Measurements from ENCODE around the gene TICAM2.

TICAM2 gene

DNA sequence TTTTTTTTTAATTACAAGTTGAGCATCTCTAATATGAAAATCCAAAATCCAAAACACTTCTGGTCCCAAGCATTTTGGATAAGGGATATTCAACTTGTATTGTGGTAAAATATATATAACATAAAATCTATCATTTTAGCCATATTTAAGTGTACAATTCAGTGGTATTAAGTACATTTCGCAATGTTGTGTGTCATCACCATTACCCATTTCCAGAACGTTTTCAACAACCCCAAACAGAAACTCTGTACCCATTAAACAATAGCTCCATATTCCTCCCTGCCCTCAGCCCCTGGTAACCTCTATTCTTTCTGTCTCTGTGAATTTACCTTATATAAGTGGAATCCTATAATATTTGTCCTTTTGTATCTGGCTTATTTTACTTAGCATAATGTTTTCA is 24.9 kb downstream of the TICAM2 start:
- Histone ChIP-seq H3K4me1 (ENCODE audit: control insufficient read depth in 1 of 2, insufficient read depth in 2 of 2, low read length in 2 of 2) (no peaks in the 10 kb centered on the region), H3K4me3 (ENCODE audit: low read depth in 1 of 2, low read length in 2 of 2) (no peak overlapping the region), H3K36me3 (ENCODE audit: control insufficient read depth in 1 of 2, insufficient read depth in 2 of 2, low read length in 2 of 2) (no peaks in the 10 kb centered on the region), H3K9ac (ENCODE audit: low read depth in 1 of 2, low read length in 2 of 2) (no peak overlapping the region), H3K27ac (ENCODE audit: low read depth, low read length) (no peak overlapping the region), H3K9me3 (ENCODE audit: control insufficient read depth in 1 of 2, low read length in 2 of 2) (no peaks in the 10 kb centered on the region), H3K27me3 (ENCODE audit: control insufficient read depth in 1 of 2, insufficient read depth in 2 of 2, low read length in 2 of 2) (no peaks in the 10 kb centered on the region)

DNA sequence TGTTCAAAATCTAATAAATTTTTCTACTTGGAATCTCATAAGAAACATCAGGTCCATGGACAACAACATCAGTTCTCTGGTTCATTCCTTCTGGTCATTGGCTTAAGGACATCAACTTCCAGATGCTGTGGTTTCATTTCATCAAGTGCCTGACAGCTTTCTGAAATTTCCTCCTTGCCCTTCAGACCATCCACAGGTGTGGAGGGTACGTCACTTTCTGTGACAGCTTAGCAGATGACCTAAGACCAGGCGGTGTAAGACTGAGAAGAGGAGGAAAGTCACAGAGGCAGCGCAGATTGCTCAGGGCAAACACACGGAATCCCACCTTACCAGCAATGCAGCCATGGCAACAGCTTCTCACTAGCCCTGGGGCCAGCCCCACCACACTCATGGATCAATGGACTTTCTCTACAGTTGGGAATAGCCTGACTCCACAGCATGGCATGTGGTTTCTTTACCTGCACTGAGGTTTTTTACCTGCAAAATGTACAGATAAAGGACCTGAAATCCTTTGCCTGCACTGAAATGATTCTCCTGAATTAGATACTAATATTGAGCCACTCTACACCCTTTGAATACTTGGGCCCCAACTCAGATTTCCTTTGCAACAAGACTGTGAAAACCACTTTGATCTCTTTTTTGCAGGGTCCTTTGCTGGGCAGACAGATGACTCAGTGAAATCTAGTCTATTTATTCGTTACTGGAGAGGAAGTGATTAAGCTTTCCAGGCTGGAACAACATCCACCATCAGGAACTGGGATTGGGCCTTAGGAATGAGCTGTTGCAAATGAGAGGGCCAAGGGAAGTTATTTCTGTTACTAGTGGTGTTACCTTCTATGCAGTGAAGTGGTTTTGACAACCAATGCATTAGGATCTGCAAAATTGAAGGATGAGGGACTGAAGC is 26.9 kb downstream of the TICAM2 start:
- Histone ChIP-seq H3K27ac (ENCODE audit: low read depth, low read length) (no peak overlapping the region), H3K9ac (ENCODE audit: low read depth in 1 of 2, low read length in 2 of 2) (no peak overlapping the region), H3K4me3 (ENCODE audit: low read depth in 1 of 2, low read length in 2 of 2) (no peak overlapping the region), H3K4me1 (ENCODE audit: control insufficient read depth in 1 of 2, insufficient read depth in 2 of 2, low read length in 2 of 2) (no peaks in the 10 kb centered on the region), H3K9me3 (ENCODE audit: control insufficient read depth in 1 of 2, low read length in 2 of 2) (no peaks in the 10 kb centered on the region), H3K27me3 (ENCODE audit: control insufficient read depth in 1 of 2, insufficient read depth in 2 of 2, low read length in 2 of 2) (no peaks in the 10 kb centered on the region), H3K36me3 (ENCODE audit: control insufficient read depth in 1 of 2, insufficient read depth in 2 of 2, low read length in 2 of 2) (no peaks in the 10 kb centered on the region)

DNA sequence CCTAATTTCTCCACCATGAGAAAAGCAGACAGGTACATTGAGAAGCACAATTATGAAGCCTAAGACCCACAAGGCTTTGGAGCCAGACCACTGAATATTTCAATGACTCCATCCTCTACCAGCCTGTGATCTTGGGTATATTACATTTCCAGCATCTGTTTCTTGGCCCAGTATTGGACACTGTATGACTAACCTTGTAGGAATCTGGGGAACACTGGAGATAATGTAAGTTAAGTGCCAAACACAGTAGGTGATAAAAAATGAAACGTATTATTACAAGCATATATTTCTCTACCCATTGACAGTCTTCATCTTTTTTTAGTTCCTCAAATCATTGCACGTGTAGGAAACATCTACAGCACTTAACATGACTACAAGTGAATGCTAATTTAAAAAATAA is 29.1 kb downstream of the TICAM2 start:
- Histone ChIP-seq H3K27me3 (ENCODE audit: control insufficient read depth in 1 of 2, insufficient read depth in 2 of 2, low read length in 2 of 2) (no peaks in the 10 kb centered on the region), H3K36me3 (ENCODE audit: control insufficient read depth in 1 of 2, insufficient read depth in 2 of 2, low read length in 2 of 2) (no peaks in the 10 kb centered on the region), H3K4me3 (ENCODE audit: low read depth in 1 of 2, low read length in 2 of 2) (no peak overlapping the region), H3K27ac (ENCODE audit: low read depth, low read length) (no peak overlapping the region), H3K4me1 (ENCODE audit: control insufficient read depth in 1 of 2, insufficient read depth in 2 of 2, low read length in 2 of 2) (no peaks in the 10 kb centered on the region), H3K9me3 (ENCODE audit: control insufficient read depth in 1 of 2, low read length in 2 of 2) (no peaks in the 10 kb centered on the region), H3K9ac (ENCODE audit: low read depth in 1 of 2, low read length in 2 of 2) (no peak overlapping the region)

DNA sequence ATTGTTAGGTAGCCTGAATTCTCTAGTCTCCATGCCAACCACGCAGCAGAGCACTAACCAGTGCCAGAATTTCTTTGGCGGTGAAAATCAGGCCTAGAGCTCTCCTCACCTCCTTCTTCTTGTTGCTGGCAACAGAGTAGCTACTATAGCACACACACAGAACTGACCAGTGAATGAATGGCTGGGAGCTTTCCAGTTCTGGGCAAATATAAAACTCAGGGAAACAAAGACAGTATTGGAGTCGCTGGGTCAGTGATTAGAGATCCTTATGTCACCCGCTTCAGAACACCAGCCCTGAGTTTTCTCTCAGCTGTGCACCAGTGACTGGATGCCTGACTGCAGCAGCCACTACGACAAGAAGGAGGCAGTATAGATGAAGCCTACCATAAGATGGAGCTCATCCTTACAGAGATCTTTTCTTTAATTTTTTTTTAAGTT is 30.8 kb downstream of the TICAM2 start:
- Histone ChIP-seq H3K4me3 (ENCODE audit: low read depth in 1 of 2, low read length in 2 of 2) (no peak overlapping the region), H3K27ac (ENCODE audit: low read depth, low read length) (no peak overlapping the region), H3K36me3 (ENCODE audit: control insufficient read depth in 1 of 2, insufficient read depth in 2 of 2, low read length in 2 of 2) (no peaks in the 10 kb centered on the region), H3K27me3 (ENCODE audit: control insufficient read depth in 1 of 2, insufficient read depth in 2 of 2, low read length in 2 of 2) (no peaks in the 10 kb centered on the region), H3K9ac (ENCODE audit: low read depth in 1 of 2, low read length in 2 of 2) (no peak overlapping the region), H3K9me3 (ENCODE audit: control insufficient read depth in 1 of 2, low read length in 2 of 2) (no peaks in the 10 kb centered on the region), H3K4me1 (ENCODE audit: control insufficient read depth in 1 of 2, insufficient read depth in 2 of 2, low read length in 2 of 2) (no peaks in the 10 kb centered on the region)

DNA sequence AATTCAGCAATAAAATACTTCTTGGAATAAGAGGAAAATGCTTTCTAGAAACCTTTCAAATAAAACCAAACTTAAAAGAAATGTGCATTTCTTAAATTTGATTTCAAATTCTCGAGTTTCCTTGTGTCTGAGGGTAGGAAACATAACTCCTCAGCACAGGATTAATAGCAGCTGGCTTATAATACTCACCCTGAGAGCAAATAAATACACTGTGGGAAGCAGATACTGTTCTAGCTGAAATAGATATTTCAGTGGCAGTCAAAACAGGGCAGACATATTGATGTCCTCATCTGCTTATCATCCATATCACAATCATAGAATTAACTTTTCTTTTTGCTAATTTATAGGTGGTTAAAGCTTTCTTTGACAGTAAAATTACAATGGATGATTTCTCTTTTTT is 33.6 kb downstream of the TICAM2 start:
- H3K27me3 ChIP-seq (ENCODE audit: control insufficient read depth in 1 of 2, insufficient read depth in 2 of 2, low read length in 2 of 2) = no peaks in the 10 kb centered on the region
- H3K9me3 ChIP-seq (ENCODE audit: control insufficient read depth in 1 of 2, low read length in 2 of 2) = no peaks in the 10 kb centered on the region
- no peak overlapping the region for H3K4me3 ChIP-seq (ENCODE audit: low read depth in 1 of 2, low read length in 2 of 2)
- no peak overlapping the region for H3K9ac ChIP-seq (ENCODE audit: low read depth in 1 of 2, low read length in 2 of 2)
- no peak overlapping the region for H3K27ac ChIP-seq (ENCODE audit: low read depth, low read length)
- H3K4me1 ChIP-seq (ENCODE audit: control insufficient read depth in 1 of 2, insufficient read depth in 2 of 2, low read length in 2 of 2) = no peaks in the 10 kb centered on the region
- no peaks in the 10 kb centered on the region for H3K36me3 ChIP-seq (ENCODE audit: control insufficient read depth in 1 of 2, insufficient read depth in 2 of 2, low read length in 2 of 2)

DNA sequence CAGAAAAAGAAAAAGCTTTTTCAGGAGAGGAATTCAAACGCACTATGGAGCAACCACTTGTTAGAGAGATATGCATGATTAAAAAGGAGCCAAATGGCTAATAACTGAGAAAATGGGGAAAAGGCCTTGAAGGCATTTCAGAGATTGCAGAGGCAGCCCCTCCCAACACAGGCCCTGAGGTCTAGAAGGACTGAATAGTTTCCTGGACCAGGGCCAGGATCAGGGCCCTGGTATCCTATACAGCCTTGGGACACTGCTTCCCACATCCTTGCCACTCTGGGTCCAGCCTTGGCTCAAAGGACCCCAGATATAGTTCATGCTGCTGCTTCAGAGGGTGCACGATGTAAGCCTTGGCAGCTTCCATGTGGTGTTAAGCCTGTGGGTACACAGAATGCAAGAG is 37.0 kb downstream of the TICAM2 start:
- H3K4me1 ChIP-seq (ENCODE audit: control insufficient read depth in 1 of 2, insufficient read depth in 2 of 2, low read length in 2 of 2) = no peaks in the 10 kb centered on the region
- H3K9ac ChIP-seq (ENCODE audit: low read depth in 1 of 2, low read length in 2 of 2) = no peak overlapping the region
- no peaks in the 10 kb centered on the region for H3K36me3 ChIP-seq (ENCODE audit: control insufficient read depth in 1 of 2, insufficient read depth in 2 of 2, low read length in 2 of 2)
- H3K9me3 ChIP-seq (ENCODE audit: control insufficient read depth in 1 of 2, low read length in 2 of 2) = no peaks in the 10 kb centered on the region
- no peak overlapping the region for H3K27ac ChIP-seq (ENCODE audit: low read depth, low read length)
- no peak overlapping the region for H3K4me3 ChIP-seq (ENCODE audit: low read depth in 1 of 2, low read length in 2 of 2)
- H3K27me3 ChIP-seq (ENCODE audit: control insufficient read depth in 1 of 2, insufficient read depth in 2 of 2, low read length in 2 of 2) = no peaks in the 10 kb centered on the region

DNA sequence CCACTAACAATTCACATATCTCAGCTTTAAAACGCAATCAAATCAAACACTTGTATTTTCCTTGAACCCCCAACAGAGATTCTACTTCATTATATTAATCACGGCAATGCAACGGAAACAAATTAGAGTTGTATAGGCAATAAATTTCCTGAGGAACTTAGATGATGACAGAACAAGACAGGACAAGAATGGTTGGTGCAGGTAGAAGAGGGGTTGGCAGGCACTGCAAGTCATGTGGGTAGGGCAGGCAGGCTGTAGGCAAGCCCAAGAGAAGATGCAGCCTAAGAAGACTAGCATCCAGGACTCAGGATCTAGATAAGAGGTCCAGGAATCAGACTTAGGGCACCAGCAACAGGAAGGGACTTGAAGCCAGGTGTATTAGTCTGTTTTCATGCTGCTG is 41.1 kb downstream of the TICAM2 start:
- H3K9me3 ChIP-seq (ENCODE audit: control insufficient read depth in 1 of 2, low read length in 2 of 2) = no peaks in the 10 kb centered on the region
- no peaks in the 10 kb centered on the region for H3K27me3 ChIP-seq (ENCODE audit: control insufficient read depth in 1 of 2, insufficient read depth in 2 of 2, low read length in 2 of 2)
- H3K36me3 ChIP-seq (ENCODE audit: control insufficient read depth in 1 of 2, insufficient read depth in 2 of 2, low read length in 2 of 2) = no peaks in the 10 kb centered on the region
- H3K4me1 ChIP-seq (ENCODE audit: control insufficient read depth in 1 of 2, insufficient read depth in 2 of 2, low read length in 2 of 2) = peaks cover 0 to 8% of the 10 kb centered on the region in 2 donors
- H3K9ac ChIP-seq (ENCODE audit: low read depth in 1 of 2, low read length in 2 of 2) = no peak overlapping the region
- H3K27ac ChIP-seq (ENCODE audit: low read depth, low read length) = no peak overlapping the region
- H3K4me3 ChIP-seq (ENCODE audit: low read depth in 1 of 2, low read length in 2 of 2) = no peak overlapping the region

DNA sequence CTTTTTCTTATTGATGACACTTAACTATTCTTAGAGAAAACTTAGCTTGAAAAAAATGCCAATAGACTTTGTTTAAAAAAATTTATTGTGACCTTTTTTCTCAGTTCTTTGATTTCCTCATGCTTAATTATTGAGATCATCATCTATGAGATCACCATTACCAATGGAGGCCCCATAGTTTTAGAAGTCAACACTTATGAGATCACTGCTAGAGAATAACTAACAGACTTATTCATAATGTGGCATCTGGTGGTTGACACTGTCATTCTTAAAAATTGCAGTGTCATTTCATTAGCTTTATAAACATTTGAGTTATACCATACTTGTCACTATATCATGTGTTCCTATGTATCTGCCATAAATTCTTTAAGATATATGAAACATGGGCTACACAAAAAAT is 42.8 kb downstream of the TICAM2 start:
- Histone ChIP-seq H3K27me3 (ENCODE audit: control insufficient read depth in 1 of 2, insufficient read depth in 2 of 2, low read length in 2 of 2) (no peaks in the 10 kb centered on the region), H3K9ac (ENCODE audit: low read depth in 1 of 2, low read length in 2 of 2) (no peak overlapping the region), H3K9me3 (ENCODE audit: control insufficient read depth in 1 of 2, low read length in 2 of 2) (no peaks in the 10 kb centered on the region), H3K4me3 (ENCODE audit: low read depth in 1 of 2, low read length in 2 of 2) (no peak overlapping the region), H3K4me1 (ENCODE audit: control insufficient read depth in 1 of 2, insufficient read depth in 2 of 2, low read length in 2 of 2) (peaks cover 0 to 8% of the 10 kb centered on the region in 2 donors), H3K36me3 (ENCODE audit: control insufficient read depth in 1 of 2, insufficient read depth in 2 of 2, low read length in 2 of 2) (no peaks in the 10 kb centered on the region), H3K27ac (ENCODE audit: low read depth, low read length) (no peak overlapping the region)

DNA sequence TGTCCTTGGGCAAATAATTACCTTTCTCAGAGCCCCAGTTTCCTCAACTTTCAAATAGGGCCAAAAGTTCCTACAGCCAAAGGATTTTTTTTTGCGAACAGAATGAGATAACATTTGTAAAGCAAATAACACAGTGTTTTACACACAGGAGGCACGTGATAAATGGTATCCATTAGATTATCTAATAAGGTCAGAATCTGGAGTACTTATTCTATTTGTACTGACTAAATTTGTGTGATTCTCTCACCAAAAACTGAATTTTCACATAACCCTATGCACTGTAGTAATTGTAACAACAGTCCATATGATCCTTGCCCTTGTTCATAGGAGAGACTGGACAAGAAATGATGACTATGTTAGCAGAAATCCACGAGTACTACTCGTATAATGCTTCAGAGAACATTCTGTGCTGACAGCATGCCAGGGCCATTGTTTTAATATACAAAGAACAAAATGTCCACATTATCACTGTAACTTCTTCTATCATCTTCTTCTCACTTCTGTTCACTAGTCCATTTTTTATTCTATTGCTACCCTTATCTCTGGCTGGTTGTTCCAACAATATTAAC is 43.8 kb downstream of the TICAM2 start:
- no peak overlapping the region for H3K9ac ChIP-seq (ENCODE audit: low read depth in 1 of 2, low read length in 2 of 2)
- peaks cover 0 to 8% of the 10 kb centered on the region in 2 donors for H3K4me1 ChIP-seq (ENCODE audit: control insufficient read depth in 1 of 2, insufficient read depth in 2 of 2, low read length in 2 of 2)
- H3K27ac ChIP-seq (ENCODE audit: low read depth, low read length) = no peak overlapping the region
- H3K9me3 ChIP-seq (ENCODE audit: control insufficient read depth in 1 of 2, low read length in 2 of 2) = no peaks in the 10 kb centered on the region
- no peaks in the 10 kb centered on the region for H3K36me3 ChIP-seq (ENCODE audit: control insufficient read depth in 1 of 2, insufficient read depth in 2 of 2, low read length in 2 of 2)
- H3K4me3 ChIP-seq (ENCODE audit: low read depth in 1 of 2, low read length in 2 of 2) = no peak overlapping the region
- no peaks in the 10 kb centered on the region for H3K27me3 ChIP-seq (ENCODE audit: control insufficient read depth in 1 of 2, insufficient read depth in 2 of 2, low read length in 2 of 2)

DNA sequence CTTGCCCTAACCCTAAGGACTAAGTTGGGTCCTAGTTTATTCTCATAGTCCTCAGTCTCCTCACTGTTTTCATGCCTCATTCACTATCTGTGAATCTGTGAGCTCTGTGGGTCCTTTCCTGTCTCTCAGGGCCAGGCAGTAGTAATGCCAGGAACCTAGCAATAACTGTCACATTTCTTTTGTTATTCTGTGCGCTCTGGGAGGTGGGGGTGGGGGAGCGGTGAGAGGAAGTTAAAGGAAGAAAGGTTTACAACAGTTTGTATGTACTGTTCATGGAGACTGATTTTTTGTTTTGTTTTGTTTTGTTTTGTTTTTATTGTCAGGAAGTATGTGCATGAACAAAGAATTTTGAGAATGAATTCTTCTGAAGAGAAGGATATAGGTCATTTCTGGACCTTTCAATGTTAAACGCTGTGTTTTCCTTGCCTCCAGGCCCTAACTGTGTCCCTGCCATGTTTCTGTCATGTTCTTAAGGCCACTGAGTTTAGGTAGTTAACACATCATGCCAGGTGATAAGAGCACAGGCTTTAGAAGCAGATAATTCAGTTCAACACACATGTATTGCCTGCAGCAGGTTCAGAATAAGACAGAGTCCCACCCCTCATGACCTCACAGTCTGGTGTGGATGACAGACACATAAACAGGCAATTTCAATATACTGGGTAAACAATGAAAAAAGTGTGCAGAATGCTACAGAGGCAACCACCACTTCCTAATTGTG is 44.5 kb downstream of the TICAM2 start:
- Histone ChIP-seq H3K27me3 (ENCODE audit: control insufficient read depth in 1 of 2, insufficient read depth in 2 of 2, low read length in 2 of 2) (no peaks in the 10 kb centered on the region), H3K27ac (ENCODE audit: low read depth, low read length) (no peak overlapping the region), H3K9ac (ENCODE audit: low read depth in 1 of 2, low read length in 2 of 2) (no peak overlapping the region), H3K9me3 (ENCODE audit: control insufficient read depth in 1 of 2, low read length in 2 of 2) (no peaks in the 10 kb centered on the region), H3K36me3 (ENCODE audit: control insufficient read depth in 1 of 2, insufficient read depth in 2 of 2, low read length in 2 of 2) (no peaks in the 10 kb centered on the region), H3K4me1 (ENCODE audit: control insufficient read depth in 1 of 2, insufficient read depth in 2 of 2, low read length in 2 of 2) (peaks cover 0 to 8% of the 10 kb centered on the region in 2 donors), H3K4me3 (ENCODE audit: low read depth in 1 of 2, low read length in 2 of 2) (no peak overlapping the region)
